ENCODE measurements around the gene THEM5.
A peak's percentile ranks its signal among the peaks of the same experiment; 100 is the strongest.

Gene THEM5

DNA sequence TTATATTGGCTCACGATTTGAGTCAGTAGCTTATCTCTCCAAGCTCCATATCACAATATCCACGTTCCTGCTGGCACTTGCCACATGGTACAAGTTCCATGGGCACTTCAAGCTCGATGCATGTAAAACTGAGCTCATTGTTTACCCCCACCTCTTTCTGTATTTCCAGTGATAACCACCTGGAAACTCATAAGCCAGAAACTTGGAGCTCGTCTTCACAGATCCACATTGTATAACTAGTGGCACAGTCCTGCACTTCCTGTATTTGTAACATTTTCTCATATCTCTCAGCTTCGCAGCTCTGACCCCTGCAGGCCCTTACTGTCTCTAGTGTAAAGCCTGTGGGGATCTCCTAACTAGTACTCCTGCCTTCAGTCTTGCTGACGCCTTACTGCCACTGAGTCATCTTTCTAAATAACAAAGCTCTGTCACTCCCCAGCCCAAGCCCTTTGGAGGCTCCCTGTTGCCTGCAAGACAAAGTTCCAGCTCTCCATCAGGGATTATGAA is 7.4 kb downstream of the THEM5 start:
- TF ChIP-seq MYC (IDR thresholded peaks at IDR 0.05; ENCODE audit: low read depth, low read length) (no peak), POLR2A (IDR thresholded peaks at IDR 0.05; ENCODE audit: extremely low read depth, insufficient read length) (no peak)
- TF ChIP-seq, protein P1, sequence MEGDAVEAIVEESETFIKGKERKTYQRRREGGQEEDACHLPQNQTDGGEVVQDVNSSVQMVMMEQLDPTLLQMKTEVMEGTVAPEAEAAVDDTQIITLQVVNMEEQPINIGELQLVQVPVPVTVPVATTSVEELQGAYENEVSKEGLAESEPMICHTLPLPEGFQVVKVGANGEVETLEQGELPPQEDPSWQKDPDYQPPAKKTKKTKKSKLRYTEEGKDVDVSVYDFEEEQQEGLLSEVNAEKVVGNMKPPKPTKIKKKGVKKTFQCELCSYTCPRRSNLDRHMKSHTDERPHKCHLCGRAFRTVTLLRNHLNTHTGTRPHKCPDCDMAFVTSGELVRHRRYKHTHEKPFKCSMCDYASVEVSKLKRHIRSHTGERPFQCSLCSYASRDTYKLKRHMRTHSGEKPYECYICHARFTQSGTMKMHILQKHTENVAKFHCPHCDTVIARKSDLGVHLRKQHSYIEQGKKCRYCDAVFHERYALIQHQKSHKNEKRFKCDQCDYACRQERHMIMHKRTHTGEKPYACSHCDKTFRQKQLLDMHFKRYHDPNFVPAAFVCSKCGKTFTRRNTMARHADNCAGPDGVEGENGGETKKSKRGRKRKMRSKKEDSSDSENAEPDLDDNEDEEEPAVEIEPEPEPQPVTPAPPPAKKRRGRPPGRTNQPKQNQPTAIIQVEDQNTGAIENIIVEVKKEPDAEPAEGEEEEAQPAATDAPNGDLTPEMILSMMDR (IDR thresholded peaks at IDR 0.05; ENCODE audit: low read depth, low read length) = no peak
- TF ChIP-seq, protein P2, sequence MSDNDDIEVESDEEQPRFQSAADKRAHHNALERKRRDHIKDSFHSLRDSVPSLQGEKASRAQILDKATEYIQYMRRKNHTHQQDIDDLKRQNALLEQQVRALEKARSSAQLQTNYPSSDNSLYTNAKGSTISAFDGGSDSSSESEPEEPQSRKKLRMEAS (IDR thresholded peaks at IDR 0.05; ENCODE audit: low read depth, low read length) = no peak; the same call in 1 of the 2 replicates
- H3K4me3 ChIP-seq (ENCODE audit: low read depth, low read length) = no peak overlapping the region
- peak; percentile 55 for DNase-seq (ENCODE audit: low read depth)

DNA sequence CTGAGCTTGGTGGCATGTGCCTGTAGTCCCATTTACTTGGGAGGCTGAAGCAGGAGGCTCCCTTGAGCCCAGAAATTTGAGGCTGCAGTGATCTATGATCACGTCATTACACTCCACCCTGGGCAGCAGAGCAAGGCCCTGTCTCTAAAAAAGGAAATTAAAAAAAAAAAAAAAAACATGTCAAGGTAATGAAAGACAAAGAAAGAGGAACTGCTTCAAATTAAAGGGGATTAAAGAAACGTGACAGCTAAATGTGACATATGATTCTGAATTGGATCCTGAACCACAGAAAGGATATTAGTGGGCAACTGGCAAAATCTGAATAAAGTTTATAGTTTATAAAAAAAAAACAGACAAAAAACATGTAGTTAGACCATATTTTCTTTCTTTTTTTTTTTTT is 10.1 kb downstream of the THEM5 start:
- TF ChIP-seq, protein P1 (IDR thresholded peaks at IDR 0.05; ENCODE audit: low read depth, low read length) = no peak
- TF ChIP-seq MYC (IDR thresholded peaks at IDR 0.05; ENCODE audit: low read depth, low read length) (no peak), POLR2A (IDR thresholded peaks at IDR 0.05; ENCODE audit: extremely low read depth, insufficient read length) (no peak)
- TF ChIP-seq, protein P2 (IDR thresholded peaks at IDR 0.05; ENCODE audit: low read depth, low read length) = no peak
- no peak for DNase-seq (ENCODE audit: low read depth)
- no peak overlapping the region for H3K4me3 ChIP-seq (ENCODE audit: low read depth, low read length)

DNA sequence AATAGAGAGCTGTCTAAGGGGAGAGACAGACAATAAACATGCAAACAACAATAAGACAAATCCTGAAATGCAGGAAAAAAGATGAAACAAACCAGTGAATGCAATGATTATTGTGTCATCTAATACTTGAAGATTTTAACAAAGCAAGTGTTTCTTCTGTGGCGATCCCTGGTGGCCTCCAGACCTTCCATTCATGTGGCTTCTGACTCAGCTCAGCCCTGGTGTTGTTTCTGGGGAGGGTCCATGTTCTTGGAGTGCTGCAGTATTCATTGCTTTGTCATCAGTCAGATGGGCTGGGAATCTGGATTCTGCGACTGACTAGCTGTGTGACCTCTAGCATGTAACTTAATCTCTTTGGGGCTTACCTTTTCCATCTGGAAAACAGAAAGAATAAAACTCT is 12.4 kb downstream of the THEM5 start:
- TF ChIP-seq MYC (IDR thresholded peaks at IDR 0.05; ENCODE audit: low read depth, low read length) (no peak), POLR2A (IDR thresholded peaks at IDR 0.05; ENCODE audit: extremely low read depth, insufficient read length) (no peak)
- TF ChIP-seq, protein P1 (IDR thresholded peaks at IDR 0.05; ENCODE audit: low read depth, low read length) = no peak
- TF ChIP-seq, protein P2 (IDR thresholded peaks at IDR 0.05; ENCODE audit: low read depth, low read length) = no peak
- no peak for DNase-seq (ENCODE audit: low read depth)
- H3K4me3 ChIP-seq (ENCODE audit: low read depth, low read length) = no peak overlapping the region

DNA sequence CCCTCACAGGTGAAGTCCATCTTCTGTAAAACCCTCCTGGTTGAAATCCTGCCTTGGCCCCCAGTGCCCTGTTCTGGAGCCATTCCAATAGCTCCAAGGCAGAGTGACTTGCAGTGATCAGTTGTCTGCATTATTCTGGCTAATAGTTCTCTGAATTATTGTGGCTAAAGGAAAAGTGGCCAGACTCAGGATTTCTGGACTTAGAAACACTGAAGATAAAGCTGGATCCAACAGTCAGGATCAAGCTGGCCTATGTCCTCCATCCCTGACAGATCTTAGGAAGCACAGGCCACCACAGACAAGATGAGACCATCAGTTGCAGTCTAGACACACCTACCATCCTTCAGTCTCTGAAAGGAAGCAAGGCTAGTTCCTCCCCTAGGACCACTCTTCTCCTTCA is 13.1 kb downstream of the THEM5 start:
- no peak overlapping the region for H3K4me3 ChIP-seq (ENCODE audit: low read depth, low read length)
- DNase-seq (ENCODE audit: low read depth) = no peak
- TF ChIP-seq, protein P1 (IDR thresholded peaks at IDR 0.05; ENCODE audit: low read depth, low read length) = no peak
- TF ChIP-seq, protein P2 (IDR thresholded peaks at IDR 0.05; ENCODE audit: low read depth, low read length) = no peak
- TF ChIP-seq POLR2A (IDR thresholded peaks at IDR 0.05; ENCODE audit: extremely low read depth, insufficient read length) = no peak
- TF ChIP-seq MYC (IDR thresholded peaks at IDR 0.05; ENCODE audit: low read depth, low read length) = no peak

DNA sequence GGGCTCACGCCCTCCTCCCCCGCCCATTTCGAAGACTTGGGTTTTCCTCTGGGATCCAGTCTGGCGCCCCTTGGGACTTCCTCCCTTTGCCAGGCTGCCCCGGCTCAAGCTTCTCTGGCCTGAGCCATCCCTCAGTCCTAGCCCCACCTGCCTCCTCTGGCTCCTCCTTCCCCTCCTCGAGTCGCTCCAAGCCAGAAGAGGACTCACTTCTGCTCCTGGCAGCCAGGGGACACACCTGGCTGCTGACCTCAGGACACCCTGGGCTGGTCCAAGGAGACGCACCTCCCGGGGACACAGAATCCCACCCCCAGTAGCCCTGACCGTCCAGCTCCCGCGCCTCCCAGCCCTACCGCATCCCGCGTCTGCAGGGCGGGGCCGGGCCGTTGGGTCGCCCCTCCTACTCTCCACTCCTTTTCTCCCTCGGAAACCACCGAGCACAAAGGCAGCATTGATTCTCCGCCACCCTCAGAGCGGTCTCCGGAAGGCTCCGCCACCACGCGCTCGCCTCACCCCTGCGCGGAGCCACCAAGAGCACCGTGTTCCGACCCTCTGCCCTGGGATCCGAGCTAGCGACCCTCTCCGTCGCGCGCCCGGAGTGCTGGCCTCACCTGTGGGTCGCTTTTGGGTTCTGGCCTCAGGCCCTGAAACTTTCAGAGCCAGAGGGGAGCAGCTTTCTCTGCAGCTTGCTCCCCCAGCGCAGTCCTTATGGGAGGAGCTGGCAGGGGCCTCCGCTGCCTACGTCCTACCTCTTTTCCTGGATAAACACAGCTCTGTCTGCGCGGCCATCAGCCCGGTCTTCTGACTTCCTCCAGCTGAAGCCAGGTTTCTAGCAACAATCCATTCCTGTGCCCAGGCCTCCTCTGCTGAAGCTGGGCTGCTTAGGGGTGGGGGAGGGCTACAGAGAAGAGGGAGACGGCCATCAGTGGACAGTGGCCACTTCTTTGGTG is 13.8 kb downstream of the THEM5 start, which contains the start of gene C2CD4D:
Gene C2CD4D (minus strand): TSS at position 364 of the 947 bp plus-strand sequence. CDS start 831 bp downstream, outside the sequence.
- no peak for DNase-seq (ENCODE audit: low read depth)
- no peak within 1 kb of the TSS for H3K4me3 ChIP-seq (ENCODE audit: low read depth, low read length)
- TF ChIP-seq, protein P1 (IDR thresholded peaks at IDR 0.05; ENCODE audit: low read depth, low read length) = no peak
- TF ChIP-seq MYC (IDR thresholded peaks at IDR 0.05; ENCODE audit: low read depth, low read length) (no peak), POLR2A (IDR thresholded peaks at IDR 0.05; ENCODE audit: extremely low read depth, insufficient read length) (no peak)
- TF ChIP-seq, protein P2 (IDR thresholded peaks at IDR 0.05; ENCODE audit: low read depth, low read length) = no peak
